HG02970 (cell line): ENCODE results near the gene TBC1D17.

Source experiments
- ATAC-seq: cut with Tn5 transposase; IDR thresholded peaks from one replicate; pipeline ENCODE4 v1.9.1; 2021; ENCODE audit warnings: mild to moderate bottlenecking, moderate library complexity, moderate number of reproducible peaks; ENCODE audit not compliant: unreplicated experiment, low FRiP score

TBC1D17 gene

GRCh38 chr19:49875177-49875576 lies 2.3 kb upstream of the TBC1D17 start:
- ATAC-seq: no peak

DNA sequence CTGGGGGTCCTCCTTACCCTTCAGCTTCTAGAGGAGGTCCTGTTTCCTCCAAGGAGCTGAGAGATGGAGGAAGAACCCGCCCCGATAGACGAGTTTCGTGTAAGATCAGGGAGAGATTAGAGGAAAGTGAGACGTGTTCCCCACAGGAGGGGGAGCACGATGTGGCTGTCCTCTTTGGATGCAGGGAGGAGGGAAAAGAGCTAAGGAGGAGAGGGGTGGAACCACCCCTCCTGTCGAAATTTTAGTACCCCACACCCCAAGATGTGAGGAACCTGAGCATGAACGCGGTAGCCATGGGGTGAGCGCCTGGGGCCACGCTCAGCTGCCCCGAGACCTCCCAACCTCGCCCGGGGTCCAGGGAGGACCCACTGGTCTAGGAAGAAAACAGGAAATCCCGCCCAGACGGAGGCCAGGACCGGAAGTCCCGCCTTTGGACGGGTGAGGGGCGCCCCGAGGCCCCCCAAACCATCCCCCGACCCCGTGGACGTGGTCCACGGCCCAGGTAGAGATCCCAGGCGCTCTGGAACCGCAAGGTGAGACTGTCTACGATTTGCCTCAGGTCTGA lies 1.6 kb upstream of the TBC1D17 start:
- ATAC-seq: no peak

DNA sequence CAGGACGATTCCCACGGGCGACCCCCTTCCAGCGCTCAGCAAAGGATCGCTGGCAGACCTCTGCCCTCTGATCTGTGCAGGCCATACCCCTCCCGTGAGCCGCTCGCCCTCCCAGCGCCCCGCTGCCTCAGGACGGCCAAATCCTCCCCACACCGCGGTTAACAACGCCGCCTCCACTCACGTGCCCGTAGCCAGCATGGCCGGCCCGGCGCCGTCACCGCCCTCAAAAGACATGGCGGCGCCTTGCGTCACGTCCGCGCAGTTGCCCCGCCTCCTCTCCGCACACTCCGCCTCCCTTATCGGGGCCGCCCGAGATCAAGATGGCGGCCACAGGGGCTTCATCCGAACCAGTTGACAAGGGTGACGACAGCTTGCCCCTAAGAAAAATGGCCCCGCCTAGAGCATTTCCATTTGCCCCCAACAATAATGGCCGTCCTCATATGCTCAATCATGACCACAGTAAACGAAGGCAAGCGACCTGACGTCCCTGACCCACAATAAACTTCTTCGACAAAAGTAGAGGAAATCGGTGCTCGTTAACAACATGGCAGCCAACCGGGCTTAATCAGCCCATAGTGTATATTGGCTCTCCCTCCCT lies 981 bp upstream of the TBC1D17 start:
- ATAC-seq: peak; percentile 60

- ATAC-seq: peak; percentile 39
Observed at GRCh38 chr19:49877879-49878743, 609 bp downstream of the TBC1D17 start.

- ATAC-seq: no peak
Observed at GRCh38 chr19:49878744-49879070, 1.2 kb downstream of the TBC1D17 start.

DNA sequence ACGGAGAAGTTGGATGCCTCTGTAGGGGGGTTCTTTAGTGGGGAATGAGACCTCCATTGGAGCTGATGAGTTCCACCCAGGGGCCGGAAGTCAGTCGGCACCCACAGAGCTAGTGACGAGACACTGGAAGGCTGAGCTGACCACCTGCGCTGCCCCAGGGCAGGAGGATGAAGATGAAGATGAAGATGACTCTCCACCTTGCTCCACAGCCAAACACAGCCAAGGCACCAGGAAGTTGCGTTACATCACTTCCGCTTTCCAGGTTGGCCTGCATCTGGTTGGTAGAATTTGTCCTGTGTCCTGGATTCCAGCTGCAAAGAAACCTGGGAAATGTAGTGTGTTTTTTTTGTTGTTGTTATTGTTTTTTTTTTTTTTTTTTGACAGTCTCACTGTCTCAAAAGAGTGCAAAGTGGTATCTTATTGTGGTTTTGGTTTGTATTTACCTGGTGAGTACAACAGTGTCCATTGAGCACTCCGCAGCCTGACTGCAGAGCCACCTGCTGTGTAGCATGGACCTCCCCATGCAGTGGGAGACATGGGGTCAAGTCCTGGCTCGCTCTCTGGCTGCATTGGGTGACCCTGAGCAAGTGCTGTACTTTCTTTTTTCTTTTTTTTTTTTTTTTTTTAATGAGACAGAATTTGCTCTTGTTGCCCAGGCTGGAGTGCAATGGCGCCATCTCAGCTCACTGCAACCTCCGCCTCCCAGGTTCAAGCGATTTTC lies 1.9 kb downstream of the TBC1D17 start:
- no peak for ATAC-seq

DNA sequence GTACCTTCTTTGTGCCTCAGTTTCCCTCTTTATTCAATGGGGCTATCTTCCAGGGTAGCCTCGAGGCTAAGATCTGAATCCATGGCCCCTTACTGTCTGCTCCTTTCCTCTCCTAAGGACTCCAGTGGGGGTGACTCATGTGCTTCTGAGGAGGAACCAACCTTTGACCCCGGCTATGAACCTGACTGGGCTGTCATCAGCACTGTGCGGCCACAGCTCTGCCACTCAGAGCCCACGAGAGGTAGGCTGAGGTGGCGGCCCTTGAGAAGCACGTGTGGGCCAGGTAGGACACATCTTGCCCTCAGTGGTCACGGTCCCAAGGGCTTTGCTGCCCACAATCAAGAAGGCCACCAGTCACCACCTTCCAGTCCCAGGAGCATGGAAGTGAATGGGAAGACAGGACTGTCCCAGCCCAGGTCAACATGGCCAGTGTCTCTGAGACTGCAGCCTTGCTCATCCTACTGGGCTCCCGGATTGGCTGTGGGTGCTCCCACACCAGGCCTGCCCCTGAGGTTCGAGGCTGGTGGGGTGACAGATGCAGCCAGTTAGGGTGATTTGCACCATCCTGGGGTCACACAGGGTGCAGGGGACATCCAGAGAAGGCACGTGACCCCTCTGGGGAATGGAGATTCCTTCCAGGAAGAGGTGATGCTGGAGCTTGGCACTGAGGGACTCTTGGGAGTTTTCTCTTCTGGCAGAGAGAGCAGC lies 2.8 kb downstream of the TBC1D17 start:
- no peak for ATAC-seq

- ATAC-seq: no peak
Observed at GRCh38 chr19:49881186-49881585, 3.7 kb downstream of the TBC1D17 start.

DNA sequence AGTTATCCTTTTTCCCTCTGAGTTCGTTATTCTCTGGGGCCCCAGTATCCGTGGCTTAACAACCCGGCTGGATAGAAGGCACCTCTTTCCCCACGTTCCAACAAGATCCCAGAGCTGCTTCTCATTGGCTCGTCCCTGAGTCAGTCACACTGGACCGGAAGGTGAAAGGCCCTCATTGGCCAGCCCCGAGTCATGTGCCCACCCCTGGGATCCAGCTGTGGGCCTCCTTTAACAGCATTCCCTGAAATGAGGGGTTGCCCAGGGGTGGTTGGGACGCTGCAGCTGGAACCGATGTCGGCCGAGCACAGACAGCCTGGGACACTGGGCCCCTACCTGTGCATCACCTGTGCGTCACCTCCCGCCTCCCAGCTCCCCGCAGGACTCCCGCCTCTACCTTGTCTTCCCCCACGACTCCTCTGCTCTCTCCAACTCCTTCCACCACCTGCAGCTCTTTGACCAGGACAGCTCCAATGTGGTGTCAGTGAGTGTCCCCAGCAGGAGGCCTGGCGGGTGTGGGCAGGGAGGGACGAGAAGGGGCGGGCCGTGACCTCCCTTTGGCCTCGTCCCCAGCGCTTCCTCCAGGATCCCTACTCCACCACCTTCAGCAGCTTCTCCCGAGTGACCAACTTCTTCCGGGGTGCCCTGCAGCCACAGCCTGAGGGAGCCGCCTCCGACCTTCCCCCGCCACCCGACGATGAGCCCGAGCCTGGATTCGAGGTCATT lies 4.3 kb downstream of the TBC1D17 start:
- no peak for ATAC-seq

DNA sequence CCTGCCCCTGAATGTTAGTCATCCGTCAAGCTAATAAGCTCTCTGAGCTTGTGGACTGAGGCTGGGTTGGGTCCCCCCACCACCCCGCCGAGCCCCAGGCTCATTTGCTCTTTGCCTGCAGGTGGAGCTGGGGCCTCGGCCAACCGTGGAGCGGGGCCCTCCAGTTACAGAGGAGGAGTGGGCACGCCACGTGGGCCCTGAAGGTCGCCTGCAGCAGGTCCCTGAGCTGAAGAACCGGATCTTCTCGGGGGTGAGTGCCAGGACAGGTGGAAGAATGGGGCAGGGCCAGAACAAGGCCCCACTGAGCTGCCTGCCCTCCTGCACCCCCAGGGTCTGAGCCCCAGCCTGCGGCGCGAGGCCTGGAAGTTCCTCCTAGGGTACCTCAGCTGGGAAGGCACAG lies 5.1 kb downstream of the TBC1D17 start:
- ATAC-seq: no peak

- no peak for ATAC-seq
Observed at GRCh38 chr19:49883094-49883493, 5.6 kb downstream of the TBC1D17 start.

DNA sequence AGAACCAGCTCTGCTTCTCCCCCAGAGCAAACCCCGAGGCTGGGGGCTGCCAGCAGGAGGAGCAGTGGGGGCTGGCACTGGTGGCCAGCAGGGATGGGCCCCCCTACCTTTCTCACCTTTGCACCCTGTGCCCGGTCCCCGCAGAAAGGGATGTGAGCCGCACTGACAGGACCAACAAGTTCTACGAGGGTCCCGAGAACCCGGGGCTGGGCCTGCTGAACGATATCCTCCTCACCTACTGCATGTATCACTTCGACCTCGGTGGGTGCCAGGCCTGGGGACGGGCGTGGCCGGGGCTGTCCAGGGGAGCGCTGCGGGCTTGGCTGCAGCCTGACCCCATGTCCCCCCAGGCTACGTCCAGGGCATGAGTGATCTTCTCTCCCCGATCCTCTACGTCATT lies 6.6 kb downstream of the TBC1D17 start:
- ATAC-seq: no peak

DNA sequence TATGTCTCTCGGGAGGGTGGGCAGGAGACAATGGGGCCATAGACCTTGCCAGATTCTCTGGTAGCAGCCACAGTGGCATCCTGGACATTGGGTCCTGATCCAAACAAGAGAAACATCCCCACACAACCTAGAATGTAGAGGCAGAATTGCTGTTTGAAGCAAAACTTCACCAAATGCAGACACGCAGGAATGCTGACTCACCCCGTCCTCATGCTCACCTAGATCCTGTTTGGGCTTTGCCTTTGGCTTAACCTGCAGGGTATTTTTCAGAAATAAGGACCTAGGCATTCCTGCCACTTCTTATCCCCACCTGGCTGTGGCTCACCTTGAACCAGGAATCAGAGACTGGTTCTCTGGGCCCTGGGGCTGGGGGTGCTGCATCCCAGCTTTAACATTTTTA lies 7.3 kb downstream of the TBC1D17 start:
- ATAC-seq: no peak

DNA sequence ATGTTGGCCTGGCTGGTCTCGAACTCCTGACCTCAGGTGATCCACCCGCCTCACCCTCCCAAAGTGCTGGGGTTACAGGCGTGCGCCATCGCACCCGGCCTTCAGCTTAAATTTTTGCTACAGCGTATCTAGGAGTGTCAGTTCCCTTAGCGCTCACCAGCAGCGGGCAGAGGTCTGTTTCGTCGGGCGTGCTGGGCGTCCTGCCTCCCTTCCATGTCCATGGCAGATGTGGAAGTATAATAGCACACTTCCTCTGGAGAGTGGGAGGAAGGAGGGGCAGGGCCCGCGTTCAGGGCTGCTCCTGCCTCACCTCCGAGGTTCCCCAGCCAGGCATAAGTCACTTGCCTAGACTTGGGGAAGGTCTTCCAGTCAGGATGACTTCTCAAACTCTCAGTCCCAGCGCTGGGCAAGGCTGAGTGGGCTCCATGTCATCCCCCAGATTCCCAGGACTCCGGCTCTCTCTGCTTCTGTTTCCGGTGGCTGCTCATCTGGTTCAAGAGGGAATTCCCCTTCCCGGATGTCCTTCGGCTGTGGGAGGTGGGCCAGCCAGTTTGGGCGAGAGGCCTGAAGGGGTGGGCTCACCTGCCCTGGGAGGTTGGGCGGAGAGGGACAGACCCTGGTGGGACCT lies 9.6 kb downstream of the TBC1D17 start:
- no peak for ATAC-seq

- ATAC-seq: no peak
Observed at GRCh38 chr19:49887665-49888509, 10.4 kb downstream of the TBC1D17 start.

GRCh38 chr19:49888510-49888824 lies 11.0 kb downstream of the TBC1D17 start:
- no peak for ATAC-seq

- no peak for ATAC-seq
Observed at GRCh38 chr19:49889038-49889686, 11.7 kb downstream of the TBC1D17 start.

DNA sequence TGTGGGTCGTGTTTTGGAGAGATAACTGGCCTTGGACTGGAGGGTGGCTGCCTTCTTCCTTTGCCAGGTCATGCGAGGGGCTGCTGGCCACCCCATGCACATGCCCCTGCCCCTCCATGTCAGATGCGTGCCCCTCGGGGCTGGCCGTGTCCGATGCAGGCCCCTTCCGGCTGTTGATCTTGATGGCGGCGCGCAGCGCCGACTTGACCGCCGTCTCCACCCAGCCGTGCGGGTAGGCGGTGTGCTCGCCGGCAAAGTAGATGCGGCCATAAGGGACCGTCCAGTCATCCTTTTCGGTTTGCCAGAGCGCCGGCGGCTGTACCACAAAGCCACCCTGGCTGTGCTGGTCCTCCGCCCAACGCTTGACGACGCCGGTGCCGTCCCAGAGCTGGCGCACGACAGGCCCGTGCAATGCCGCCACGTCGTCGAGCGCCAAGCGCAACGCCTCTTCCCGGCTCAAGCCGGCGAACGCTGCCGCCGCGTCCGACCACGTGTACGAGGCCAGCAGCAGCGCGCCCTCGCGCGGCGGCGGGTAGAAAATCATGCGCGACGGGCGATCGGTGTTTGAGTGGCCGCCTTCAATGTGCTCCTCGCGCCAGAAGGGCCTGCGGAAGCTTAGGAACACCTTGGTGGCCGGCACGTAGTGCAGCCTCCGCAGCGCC lies 12.3 kb downstream of the TBC1D17 start:
- no peak for ATAC-seq
